Lung (tissue), 12 donors: ENCODE data around the gene MAP3K20. TPM values are rescaled to one million over a fixed set of nuclear protein-coding genes. Genes with fewer than 3 reads are reported as not detected.

Experiments used
- ATAC-seq: fragments of 200-7000 bp; cut with Tn5 transposase; one replicate; pipeline ENCODE4 v1.9.1; 2020; ENCODE audit warnings: moderate number of reproducible peaks; ENCODE audit not compliant: insufficient read depth, low FRiP score
- DNase-seq, 3 donors: peaks; one replicate each; pipeline ENCODE4 v3.0.0-alpha.2; 2013 to 2017
- H3K27ac ChIP-seq, 2 donors: one replicate each; pipeline ENCODE4 v1.5.1; 2013; ENCODE audit warnings: mild to moderate bottlenecking in 2 of 2, moderate library complexity in 2 of 2, control low read depth in 1 of 2, inconsistent platforms in 1 of 2, low read depth in 1 of 2, low read length in 1 of 2
- H3K27me3 ChIP-seq, 3 donors: one replicate each; pipeline ENCODE4 v1.5.1; 2013; ENCODE audit warnings: low read length in 2 of 3; ENCODE audit not compliant: control insufficient read depth in 3 of 3, insufficient read depth in 3 of 3
- H3K36me3 ChIP-seq, 4 donors: one replicate each; pipeline ENCODE4 v1.5.1; 2013; ENCODE audit warnings: low read length in 4 of 4, mild to moderate bottlenecking in 1 of 4, moderate library complexity in 1 of 4; ENCODE audit not compliant: control insufficient read depth in 4 of 4, insufficient read depth in 4 of 4
- H3K4me1 ChIP-seq, 5 donors: one replicate each; pipeline ENCODE4 v1.5.1; 2013; ENCODE audit warnings: low read length in 5 of 5, mild to moderate bottlenecking in 2 of 5, moderate library complexity in 1 of 5; ENCODE audit not compliant: control insufficient read depth in 5 of 5, insufficient read depth in 5 of 5
- H3K4me3 ChIP-seq: one replicate; pipeline ENCODE4 v1.5.1; 2013; ENCODE audit warnings: mild to moderate bottlenecking, control low read depth, moderate library complexity
- H3K9ac ChIP-seq, 2 donors: one replicate each; pipeline ENCODE4 v1.5.1; 2013; ENCODE audit warnings: low read length in 2 of 2, control low read depth in 1 of 2; ENCODE audit not compliant: insufficient read depth in 1 of 2
- H3K9me3 ChIP-seq, 4 donors: one replicate each; pipeline ENCODE4 v1.5.1; 2013; ENCODE audit warnings: low read length in 3 of 4, mild to moderate bottlenecking in 1 of 4, moderate library complexity in 1 of 4; ENCODE audit not compliant: control insufficient read depth in 4 of 4, insufficient read depth in 3 of 4
- WGBS, 2 donors: extraction: QIAGEN DNeasy Blood & Tissue Kit; methylation state at CpG; one replicate each; pipeline ENCODE4 v1.1.7; 2013; 5-methylcytosine and 5-hydroxymethylcytosine counted together
- polyA plus RNA-seq, 2 donors: library from polyadenylated mRNA; stranded (reverse); fragments of 200-250 nt; gene quantifications; one replicate each; pipeline ENCODE4 v1.2.1, GENCODE V29; 2013
- total RNA-seq, 2 donors: library from RNA; depleted of rRNA in 1 of 2; stranded (reverse); fragments of >200 nt in 1 of 2; gene quantifications; one replicate each; pipeline ENCODE4 v1.2.1, GENCODE V29; 2014 to 2021
- TF ChIP-seq, protein P1 (sequence below): IDR thresholded peaks from 2 replicates; pipeline ENCODE4 v1.5.1; 2012; ENCODE audit warnings: mild to moderate bottlenecking; ENCODE audit errors: control extremely low read depth, extremely low read depth
- donor health status: control.
- donor health status: control.
- donor health status: Bipolar disorder and iron deficiency.
- donor health status: healthy.
- donor health status: DM: yes; HTN: yes; CAD: no.

The MAP3K20 gene
- total and polyA plus RNA-seq, 4 donors, result 13.4 to 71.6 (median 31.6) TPM

DNA sequence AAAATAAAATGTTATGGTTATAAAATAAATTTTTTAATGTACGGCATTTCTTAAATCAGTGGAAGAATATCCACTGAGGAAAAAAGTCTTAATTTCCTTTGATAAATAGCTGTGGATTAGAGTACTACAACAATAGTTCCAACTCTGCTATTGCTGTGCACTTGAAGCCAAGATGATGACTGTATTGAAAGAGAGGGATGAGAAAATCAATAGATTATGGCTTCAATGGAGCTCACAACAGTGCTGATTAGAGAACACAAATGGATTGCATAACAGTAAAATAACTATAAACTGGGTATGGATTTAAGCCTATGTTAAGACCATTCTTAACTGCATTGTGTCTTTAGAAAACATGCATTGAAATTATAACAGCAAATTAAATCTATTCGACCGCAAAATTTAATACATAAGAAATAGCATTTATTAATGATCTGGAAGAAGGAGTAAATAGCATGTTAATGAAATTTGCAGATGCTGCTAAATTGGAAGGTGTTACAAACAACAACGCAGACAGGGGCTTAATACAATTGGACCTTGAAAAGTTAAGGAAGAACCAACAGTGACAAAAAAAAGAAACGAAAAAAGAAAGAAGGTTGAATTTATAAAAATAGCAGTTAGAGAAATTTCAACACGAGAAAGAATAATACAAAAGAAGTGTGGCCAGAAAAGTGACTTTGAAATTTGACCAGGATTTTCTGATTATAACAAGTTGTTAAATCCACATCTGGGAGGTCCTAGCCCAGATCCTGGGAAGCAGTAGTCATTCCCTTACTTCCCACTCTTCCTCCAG, 8.6 kb upstream of the MAP3K20 start:
- TF ChIP-seq, protein P1, sequence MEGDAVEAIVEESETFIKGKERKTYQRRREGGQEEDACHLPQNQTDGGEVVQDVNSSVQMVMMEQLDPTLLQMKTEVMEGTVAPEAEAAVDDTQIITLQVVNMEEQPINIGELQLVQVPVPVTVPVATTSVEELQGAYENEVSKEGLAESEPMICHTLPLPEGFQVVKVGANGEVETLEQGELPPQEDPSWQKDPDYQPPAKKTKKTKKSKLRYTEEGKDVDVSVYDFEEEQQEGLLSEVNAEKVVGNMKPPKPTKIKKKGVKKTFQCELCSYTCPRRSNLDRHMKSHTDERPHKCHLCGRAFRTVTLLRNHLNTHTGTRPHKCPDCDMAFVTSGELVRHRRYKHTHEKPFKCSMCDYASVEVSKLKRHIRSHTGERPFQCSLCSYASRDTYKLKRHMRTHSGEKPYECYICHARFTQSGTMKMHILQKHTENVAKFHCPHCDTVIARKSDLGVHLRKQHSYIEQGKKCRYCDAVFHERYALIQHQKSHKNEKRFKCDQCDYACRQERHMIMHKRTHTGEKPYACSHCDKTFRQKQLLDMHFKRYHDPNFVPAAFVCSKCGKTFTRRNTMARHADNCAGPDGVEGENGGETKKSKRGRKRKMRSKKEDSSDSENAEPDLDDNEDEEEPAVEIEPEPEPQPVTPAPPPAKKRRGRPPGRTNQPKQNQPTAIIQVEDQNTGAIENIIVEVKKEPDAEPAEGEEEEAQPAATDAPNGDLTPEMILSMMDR, result no peak
- Histone ChIP-seq H3K27me3 (no peaks in the 10 kb centered on the region), H3K4me3 (no peak overlapping the region), H3K4me1 (peaks cover 0 to 3% (median 0%) of the 10 kb centered on the region in 5 donors), H3K36me3 (no peaks in the 10 kb centered on the region), H3K9me3 (no peaks in the 10 kb centered on the region), H3K9ac (no peak overlapping the region), H3K27ac (no peak overlapping the region)
- DNase-seq (no peak), ATAC-seq (no peak)
- WGBS, 2 donors, result 94 to 95% methylated on average over 6 of the region's 6 CpGs

DNA sequence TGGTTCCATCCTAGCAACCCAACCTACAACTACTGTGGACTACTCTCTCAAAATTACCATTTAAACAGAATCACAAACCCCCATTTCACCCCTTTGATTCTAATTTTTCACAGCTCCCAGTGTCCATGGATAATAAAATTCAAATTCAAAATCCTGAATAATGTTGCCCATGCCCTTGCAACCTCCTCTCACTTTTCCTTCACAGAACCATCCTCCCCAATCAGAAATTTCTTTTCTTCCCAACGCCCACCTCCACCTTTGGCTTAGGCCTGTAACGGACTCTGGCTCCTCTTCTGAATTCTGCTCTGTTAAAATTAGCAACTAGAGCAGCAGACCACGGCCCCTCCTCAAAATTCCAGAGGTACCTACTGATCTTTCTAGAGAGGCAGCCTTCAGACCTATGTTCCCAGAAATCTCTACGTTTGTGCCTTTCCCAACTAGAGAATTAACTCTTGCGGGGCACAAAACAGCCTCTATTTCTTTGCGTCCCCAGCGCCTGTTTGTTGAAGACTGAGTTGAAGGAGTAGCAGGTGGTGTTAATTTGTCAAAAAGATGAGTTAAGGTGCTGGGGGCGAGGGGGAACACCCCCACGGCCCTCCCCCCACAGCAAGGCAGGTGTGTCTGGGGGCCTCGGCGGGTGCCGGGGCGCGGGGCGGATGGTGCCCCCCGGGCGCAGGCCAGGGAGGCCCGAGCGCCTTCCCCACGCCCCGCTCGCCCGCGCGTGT, 428 bp upstream of the MAP3K20 start:
- H3K27me3 ChIP-seq, result no peaks in the 10 kb centered on the region
- no peaks in the 10 kb centered on the region for H3K9me3 ChIP-seq
- H3K4me3 ChIP-seq, result peak overlapping the region; percentile 50
- H3K4me1 ChIP-seq, result peaks cover under 1 to 30% (median 6%) of the 10 kb centered on the region in 5 donors
- TF ChIP-seq, protein P1, result no peak
- no peaks in the 10 kb centered on the region for H3K36me3 ChIP-seq
- peak overlapping the region; percentile 94 to 98 for H3K27ac ChIP-seq
- ATAC-seq (no peak), DNase-seq (peak in 2 of 3 donors; percentile 42 to 53)
- H3K9ac ChIP-seq, result peak overlapping the region; percentile 67 to 89
- 9% methylated on average over 24 to 25 of the region's 25 CpGs for WGBS, 2 donors

DNA sequence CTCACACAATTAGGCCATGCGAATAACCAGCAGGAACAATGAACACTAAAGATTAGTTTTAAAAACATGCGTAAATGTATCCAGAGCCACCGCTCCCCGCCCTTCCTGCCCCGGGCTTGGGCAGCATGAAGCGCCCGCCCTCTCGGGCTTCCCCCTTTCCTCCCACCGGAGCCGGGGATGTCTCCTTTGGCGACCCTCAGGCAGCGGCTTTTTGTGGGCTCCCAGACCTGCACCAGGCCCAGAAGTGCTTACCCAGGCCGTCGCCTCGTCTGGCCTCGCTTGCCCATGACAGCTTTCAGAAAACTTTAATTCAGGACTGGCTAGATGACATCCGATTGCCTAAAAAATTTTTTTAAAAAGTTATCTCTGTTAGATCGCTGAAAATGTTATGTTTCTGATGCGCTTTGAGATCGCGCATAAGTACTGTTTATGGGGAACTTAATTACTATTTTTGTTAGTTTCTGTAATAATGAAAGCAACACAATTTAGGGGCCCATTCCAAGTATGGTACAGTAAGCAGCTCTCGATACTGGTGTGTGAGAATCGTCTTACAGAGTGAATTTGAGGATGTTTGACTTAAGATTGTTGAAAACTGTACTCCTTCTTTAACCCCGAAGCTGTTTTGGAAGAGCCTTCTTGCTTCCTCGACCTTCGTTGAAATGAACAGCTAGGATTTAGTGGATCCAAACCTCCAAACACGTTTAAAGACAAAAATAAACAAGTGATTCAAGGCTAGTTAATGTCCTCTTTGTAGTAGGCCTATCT, 1.1 kb downstream of the MAP3K20 start:
- H3K9ac ChIP-seq, result peak overlapping the region; percentile 89 to 99
- DNase-seq (peak; percentile 67 to 73 (median 71)), ATAC-seq (peak; percentile 36)
- H3K4me3 ChIP-seq, result peak overlapping the region; percentile 50
- no peaks in the 10 kb centered on the region for H3K9me3 ChIP-seq
- peak overlapping the region; percentile 94 to 98 for H3K27ac ChIP-seq
- TF ChIP-seq, protein P1, result no peak
- 3 to 5% methylated on average over 27 of the region's 27 CpGs for WGBS, 2 donors
- peaks cover 3 to 30% (median 6%) of the 10 kb centered on the region in 5 donors for H3K4me1 ChIP-seq
- H3K36me3 ChIP-seq, result no peaks in the 10 kb centered on the region
- no peaks in the 10 kb centered on the region for H3K27me3 ChIP-seq
